Measurements from ENCODE around the gene PPP2R2C.

- TF ChIP-seq, protein P1, sequence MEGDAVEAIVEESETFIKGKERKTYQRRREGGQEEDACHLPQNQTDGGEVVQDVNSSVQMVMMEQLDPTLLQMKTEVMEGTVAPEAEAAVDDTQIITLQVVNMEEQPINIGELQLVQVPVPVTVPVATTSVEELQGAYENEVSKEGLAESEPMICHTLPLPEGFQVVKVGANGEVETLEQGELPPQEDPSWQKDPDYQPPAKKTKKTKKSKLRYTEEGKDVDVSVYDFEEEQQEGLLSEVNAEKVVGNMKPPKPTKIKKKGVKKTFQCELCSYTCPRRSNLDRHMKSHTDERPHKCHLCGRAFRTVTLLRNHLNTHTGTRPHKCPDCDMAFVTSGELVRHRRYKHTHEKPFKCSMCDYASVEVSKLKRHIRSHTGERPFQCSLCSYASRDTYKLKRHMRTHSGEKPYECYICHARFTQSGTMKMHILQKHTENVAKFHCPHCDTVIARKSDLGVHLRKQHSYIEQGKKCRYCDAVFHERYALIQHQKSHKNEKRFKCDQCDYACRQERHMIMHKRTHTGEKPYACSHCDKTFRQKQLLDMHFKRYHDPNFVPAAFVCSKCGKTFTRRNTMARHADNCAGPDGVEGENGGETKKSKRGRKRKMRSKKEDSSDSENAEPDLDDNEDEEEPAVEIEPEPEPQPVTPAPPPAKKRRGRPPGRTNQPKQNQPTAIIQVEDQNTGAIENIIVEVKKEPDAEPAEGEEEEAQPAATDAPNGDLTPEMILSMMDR (IDR thresholded peaks at IDR 0.05): no peak
- no peak for TF ChIP-seq POLR2AphosphoS5 (IDR thresholded peaks at IDR 0.05; ENCODE audit: low read depth, low read length)
- TF ChIP-seq, protein P2, sequence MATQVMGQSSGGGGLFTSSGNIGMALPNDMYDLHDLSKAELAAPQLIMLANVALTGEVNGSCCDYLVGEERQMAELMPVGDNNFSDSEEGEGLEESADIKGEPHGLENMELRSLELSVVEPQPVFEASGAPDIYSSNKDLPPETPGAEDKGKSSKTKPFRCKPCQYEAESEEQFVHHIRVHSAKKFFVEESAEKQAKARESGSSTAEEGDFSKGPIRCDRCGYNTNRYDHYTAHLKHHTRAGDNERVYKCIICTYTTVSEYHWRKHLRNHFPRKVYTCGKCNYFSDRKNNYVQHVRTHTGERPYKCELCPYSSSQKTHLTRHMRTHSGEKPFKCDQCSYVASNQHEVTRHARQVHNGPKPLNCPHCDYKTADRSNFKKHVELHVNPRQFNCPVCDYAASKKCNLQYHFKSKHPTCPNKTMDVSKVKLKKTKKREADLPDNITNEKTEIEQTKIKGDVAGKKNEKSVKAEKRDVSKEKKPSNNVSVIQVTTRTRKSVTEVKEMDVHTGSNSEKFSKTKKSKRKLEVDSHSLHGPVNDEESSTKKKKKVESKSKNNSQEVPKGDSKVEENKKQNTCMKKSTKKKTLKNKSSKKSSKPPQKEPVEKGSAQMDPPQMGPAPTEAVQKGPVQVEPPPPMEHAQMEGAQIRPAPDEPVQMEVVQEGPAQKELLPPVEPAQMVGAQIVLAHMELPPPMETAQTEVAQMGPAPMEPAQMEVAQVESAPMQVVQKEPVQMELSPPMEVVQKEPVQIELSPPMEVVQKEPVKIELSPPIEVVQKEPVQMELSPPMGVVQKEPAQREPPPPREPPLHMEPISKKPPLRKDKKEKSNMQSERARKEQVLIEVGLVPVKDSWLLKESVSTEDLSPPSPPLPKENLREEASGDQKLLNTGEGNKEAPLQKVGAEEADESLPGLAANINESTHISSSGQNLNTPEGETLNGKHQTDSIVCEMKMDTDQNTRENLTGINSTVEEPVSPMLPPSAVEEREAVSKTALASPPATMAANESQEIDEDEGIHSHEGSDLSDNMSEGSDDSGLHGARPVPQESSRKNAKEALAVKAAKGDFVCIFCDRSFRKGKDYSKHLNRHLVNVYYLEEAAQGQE (IDR thresholded peaks at IDR 0.05; ENCODE audit: insufficient read depth in 1 of 2, low read depth in 2 of 2, low read length in 1 of 2): no peak
- TF ChIP-seq TCF7L2 (IDR thresholded peaks at IDR 0.05; ENCODE audit: low read depth, low read length): no peak
- no peak for TF ChIP-seq SIN3A (IDR thresholded peaks at IDR 0.05; ENCODE audit: borderline replicate concordance, insufficient read depth, low read depth, low read length)
Measured at GRCh38 chr4:6501171-6501570, 28.8 kb upstream of the PPP2R2C start.
